Left forelimb (tissue), 1 donor: Measurements from ENCODE around the gene ANKRD9.
"Not testable (repeated sequence)": the region's sequence is repeated elsewhere in the genome, so short reads cannot be mapped to it uniquely, and the experiment has no call there.

ENCODE experiments used
- DNase-seq: peaks from one replicate; pipeline ENCODE4 v3.0.0-alpha.2; 2018; ENCODE audit warnings: low spot score

Gene ANKRD9

DNA sequence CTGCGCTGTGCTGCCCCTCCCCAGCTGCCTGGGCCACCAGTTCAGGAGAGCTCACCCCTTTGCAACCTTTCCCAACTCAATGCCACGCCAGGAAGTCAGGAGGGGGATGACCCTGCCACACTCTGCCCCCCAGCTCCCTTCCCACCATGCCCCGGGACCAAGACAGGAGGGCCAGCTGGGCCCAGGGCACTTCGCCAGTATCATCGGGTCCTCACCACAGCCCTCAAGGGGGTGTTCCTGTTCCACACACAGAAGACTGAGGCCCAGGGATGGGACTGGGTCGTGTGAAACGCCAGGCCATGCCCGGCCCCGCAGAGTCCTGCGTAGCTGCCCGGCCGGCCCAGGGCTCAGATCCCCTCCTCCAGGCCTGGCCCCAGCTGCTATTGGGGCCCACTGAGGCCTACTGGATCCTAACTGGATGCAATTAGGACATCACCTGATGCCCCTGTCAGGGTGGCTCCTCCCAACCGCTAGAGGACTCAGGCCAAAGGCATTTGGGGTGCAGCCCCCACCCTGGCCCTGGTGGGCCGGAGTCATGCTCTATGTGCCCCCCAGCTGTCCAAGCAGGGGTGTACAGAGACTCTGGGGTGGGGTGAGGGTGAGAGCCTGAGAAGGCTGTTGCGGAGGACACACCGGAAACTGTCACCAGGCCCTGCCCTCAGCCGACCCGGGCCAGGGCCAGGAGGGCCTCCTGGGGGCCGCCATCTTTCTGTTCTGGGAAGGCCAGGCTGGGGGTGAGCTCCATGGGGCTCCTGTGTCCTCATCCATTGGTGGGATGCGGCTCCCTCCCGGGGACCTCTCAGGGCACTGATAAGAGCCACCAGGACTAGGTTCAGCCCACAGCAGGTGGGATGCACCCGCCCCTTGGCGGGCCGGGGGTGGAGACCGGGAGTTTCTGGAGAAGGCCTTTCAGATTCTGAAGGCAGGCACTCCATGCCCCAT is 29.3 kb upstream of the ANKRD9 start:
- no peak for DNase-seq

GRCh38 chr14:102537981-102538601 is 28.5 kb upstream of the ANKRD9 start:
- no peak for DNase-seq

DNA sequence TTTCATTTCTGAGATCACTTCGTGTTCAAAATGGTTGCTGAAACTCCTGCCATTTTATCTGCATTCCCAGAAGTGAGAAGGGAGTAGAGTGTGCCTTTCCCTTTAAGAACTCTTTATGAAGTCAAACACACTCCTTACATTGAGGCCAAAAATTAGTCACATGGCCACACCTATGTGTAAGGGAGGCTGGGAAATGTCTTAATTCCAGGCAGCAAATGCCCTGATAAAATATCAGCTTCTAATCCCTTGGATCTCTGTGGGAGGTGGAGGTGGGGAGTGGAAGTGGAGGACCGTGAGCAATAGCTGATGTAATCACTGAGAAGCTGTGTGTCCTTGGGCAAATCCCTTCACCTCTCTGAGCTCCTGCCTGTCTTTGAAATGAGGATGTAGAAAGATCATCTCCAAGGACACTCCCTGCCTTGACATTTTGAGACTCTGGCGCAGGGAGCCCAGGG is 22.7 kb upstream of the ANKRD9 start:
- no peak for DNase-seq

GRCh38 chr14:102530828-102531478 is 21.4 kb upstream of the ANKRD9 start:
- DNase-seq, result no peak

- no peak for DNase-seq
Observed at GRCh38 chr14:102528431-102529170, 19.0 kb upstream of the ANKRD9 start.

DNA sequence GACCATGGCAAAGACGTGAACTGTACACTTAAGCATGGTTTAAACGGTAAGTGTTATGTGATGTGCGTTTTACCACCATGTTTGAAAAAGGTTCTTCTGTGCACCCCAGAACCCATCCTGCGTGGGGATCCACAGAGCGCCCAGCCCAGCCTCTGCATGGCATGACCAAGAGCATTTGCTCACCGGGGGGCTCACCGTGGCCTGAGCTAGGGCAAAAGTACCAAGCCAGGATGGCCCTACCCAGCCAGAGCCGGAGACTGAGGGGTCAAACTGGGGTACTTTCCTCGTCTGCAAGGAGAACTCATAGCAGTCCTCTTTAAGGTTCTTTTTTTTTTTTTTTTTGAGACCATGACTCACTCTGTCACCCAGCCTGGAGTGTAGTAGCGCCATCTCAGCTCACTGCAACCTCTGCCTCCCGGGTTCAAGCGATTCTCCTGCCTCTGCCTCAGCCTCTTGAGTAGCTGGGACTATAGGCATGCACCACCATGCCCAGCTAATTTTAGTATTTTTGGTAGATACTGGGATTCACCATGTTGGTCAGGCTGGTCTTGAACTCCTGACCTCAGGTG is 16.4 kb upstream of the ANKRD9 start:
- no peak for DNase-seq

GRCh38 chr14:102525219-102525928 is 15.8 kb upstream of the ANKRD9 start:
- no peak for DNase-seq

DNA sequence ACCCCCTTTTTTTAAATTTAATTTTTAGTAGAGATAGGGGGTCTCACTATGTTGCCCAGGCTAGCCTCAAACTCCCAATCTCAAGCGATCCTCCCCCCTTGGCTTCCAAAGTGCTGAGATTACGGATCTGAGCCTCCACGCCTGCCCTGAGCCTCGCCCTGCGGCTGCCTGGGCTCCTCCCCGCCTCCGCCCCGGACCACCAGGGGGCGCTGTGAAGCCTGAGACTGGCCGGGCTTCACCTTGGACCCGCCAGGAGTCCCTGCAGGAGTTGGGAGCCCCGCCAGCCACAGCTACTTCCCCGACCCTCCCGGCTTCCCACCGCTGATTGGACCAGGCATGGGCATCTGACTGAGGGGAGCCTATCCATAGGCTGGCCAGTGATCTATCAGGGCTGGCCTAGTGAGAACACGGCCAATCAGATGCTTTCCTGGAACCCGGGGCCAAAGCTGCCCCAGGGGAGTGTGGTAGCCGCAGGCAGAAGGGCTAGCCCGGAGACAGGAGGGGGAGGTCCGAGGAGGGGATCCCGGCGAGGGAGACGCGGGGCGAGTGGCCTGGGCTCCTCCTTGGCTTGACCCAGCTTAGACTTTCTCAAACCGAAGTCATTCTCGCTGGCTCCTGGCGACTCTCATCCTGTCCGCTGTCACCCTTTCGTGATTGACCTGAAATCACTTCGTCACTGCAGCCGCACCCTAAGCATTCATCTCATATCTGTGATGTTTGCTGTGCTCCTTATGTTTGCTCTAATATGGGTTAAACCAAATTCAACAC is 15.1 kb upstream of the ANKRD9 start:
- peak; percentile 99 for DNase-seq

DNA sequence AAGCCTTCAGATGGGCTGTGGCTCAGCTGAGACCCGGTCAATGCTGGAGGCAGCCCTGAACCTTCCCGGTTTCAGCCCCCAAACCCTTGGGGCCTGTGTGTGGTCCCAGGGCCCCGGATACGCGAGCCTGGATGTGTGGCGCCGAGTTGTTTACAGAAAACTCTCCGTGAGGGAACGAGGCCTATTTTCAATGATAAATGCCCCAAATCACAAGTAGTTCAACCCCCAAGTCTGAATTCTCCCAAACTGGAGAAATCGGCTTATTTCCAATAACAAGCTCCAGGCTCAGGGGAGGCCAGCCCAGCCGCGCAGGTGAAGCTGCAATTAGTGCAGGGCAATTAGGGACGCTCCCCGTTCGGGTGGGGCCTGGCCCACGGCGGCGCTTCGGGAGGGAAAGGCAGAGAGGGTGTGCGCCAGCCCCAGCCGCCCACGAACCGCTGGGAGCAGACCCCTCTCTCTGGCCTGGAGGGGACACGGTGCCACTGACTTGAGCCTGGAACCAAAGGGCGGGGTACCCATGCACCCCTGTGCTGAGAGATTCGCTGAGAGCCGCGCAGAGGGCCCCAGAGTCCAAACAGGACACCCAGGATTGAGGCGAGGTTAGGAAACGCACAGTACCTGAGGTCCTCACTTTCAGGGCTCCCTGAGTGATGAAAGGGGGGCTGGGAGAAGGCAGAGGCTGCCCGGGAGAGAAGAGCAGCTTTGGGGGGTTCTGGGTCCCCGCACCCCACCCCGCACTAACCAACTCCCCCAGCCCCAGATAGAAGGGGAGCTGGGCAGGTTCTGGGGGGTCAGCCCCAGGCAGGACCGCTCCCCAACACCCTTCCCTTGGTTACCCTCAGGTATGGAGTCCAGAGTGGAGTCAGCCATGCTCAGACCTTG is 14.2 kb upstream of the ANKRD9 start:
- DNase-seq, result no peak

GRCh38 chr14:102523200-102523568 is 13.6 kb upstream of the ANKRD9 start:
- no peak for DNase-seq

DNA sequence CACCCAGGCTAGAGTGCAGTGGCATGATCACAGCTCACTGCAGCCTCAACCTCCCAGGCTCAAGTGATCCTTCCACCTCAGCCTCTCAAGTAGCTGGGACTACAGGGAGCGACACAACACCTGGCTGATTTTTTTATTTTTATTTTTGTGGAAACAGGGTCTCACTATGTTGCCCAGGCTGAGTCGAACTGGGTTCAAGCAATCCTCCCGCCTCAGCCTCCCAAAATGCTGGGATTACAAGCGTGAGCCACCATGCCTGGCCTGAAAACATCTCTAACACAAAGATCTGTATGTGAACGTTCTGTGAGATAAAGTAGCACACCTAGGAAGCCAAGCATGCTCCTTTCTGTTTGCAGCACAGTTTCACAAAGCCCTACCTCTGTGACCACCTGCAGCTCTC is 10.1 kb upstream of the ANKRD9 start:
- not testable (repeated sequence) for DNase-seq

GRCh38 chr14:102518063-102518648 is 8.6 kb upstream of the ANKRD9 start:
- DNase-seq, result no peak

DNA sequence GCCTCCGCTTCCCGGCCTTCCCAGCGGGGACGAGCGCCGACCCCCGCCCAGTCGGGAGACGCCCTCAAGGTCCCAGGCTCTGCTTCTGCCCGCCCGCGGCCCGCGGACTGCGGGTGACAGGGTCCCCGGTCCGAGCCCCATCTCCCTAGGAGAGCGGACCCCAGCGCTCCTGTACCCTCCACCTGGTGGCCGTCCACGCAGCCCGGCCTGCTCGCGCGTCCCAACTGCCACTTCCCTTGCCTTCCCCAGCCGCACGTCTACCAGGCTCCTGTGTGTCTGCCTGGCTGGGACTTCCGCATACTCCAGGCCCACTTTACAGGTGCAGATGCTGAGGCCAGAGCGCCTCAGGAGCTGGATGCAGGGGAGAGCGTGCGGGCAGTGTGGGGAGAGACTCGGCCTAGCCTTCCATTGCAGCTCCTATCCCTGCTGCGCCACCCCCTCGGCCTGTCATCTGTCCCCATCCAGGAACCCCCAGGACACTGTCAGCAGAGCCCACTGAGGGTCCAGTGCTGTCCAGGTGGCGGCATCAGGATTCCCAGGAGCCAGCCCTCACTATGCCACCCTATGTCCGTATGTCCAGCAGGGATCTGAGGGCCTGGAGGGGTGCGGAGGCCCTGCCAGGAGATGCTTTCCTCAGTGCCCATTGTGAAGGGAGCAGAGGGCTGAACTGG is 8.0 kb upstream of the ANKRD9 start:
- DNase-seq, result no peak

GRCh38 chr14:102516531-102517391 is 7.2 kb upstream of the ANKRD9 start:
- peak; percentile 86 for DNase-seq

- no peak for DNase-seq
Observed at GRCh38 chr14:102514987-102515733, 5.6 kb upstream of the ANKRD9 start.

DNA sequence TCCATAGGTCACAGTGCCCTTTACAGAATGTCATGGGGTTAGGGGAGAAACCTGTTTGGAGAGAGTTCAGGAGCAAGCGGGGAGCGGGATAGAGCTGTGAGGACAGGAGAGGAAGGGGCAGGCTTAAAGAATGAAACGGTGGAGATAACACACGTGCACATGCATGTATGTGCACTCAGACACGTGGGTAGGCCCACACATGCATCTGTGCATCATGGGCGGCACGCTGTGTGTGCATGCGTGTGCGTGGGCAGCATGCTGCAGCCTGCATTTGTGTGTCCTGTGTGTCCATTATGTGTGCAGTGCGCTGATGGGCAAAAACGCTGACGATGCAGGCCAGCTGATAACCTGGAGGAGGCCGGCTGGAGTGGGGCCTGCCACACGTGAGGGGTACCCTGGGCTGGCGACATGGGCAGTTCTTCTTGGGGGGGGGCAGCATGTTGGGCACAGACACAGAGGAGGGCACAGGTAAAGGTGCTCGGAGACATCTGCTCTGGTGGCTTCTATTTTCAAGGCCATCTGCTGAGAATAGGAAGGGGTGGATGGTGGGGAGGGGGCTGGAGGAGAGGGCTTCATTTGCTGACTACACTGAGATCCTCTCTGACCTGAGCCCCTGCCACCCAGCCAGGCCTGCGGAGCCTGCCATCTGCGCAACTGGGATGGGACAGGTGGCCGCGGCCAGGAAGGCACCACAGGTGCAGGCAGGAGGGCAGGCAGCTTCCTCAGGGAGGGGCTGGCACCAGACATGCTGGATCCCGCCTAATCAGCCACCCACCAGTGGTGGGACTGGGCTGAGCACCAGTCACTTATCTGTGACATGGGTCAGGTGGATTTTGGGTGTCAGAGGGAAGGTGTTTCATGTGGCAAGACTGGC is 4.6 kb upstream of the ANKRD9 start:
- DNase-seq, result no peak
